ENCODE results near the gene IER3.

Gene IER3

GRCh38 chr6:30749554-30750378 lies 5.4 kb upstream of the IER3 start:
- in situ Hi-C loops (cut with MboI; ENCODE audit: low sequenced_read_pairs): no loop called here

- in situ Hi-C loops (cut with MboI; ENCODE audit: low sequenced_read_pairs): no loop called here
These were observed 4.6 kb upstream of the IER3 start for GRCh38 chr6:30748851-30749540.

- in situ Hi-C loops (cut with MboI; ENCODE audit: low sequenced_read_pairs): no loop called here
These were observed 3.8 kb upstream of the IER3 start for GRCh38 chr6:30747902-30748769.

- in situ Hi-C loops (cut with MboI; ENCODE audit: low sequenced_read_pairs): no loop called here
These were observed 2.9 kb upstream of the IER3 start for GRCh38 chr6:30747300-30747687.

GRCh38 chr6:30743099-30744053 lies 971 bp downstream of the IER3 start:
- in situ Hi-C loops (cut with MboI; ENCODE audit: low sequenced_read_pairs): no loop called here

GRCh38 chr6:30742316-30743098 lies 1.8 kb downstream of the IER3 start, which contains the start of gene FLOT1:
TSS of gene FLOT1 (minus strand) at chr6:30742687. CDS start at chr6:30742189, 498 bp downstream.
- in situ Hi-C loops (cut with MboI; ENCODE audit: low sequenced_read_pairs): no loop called here

GRCh38 chr6:30741789-30742315 lies 2.5 kb downstream of the IER3 start:
- in situ Hi-C loops (cut with MboI; ENCODE audit: low sequenced_read_pairs): no loop called here

GRCh38 chr6:30741063-30741779 lies 3.1 kb downstream of the IER3 start:
- in situ Hi-C loops (cut with MboI; ENCODE audit: low sequenced_read_pairs): no loop called here

- in situ Hi-C loops (cut with MboI; ENCODE audit: low sequenced_read_pairs): no loop called here
These were observed 3.8 kb downstream of the IER3 start for GRCh38 chr6:30740540-30740870.

- in situ Hi-C loops (cut with MboI; ENCODE audit: low sequenced_read_pairs): no loop called here
These were observed 5.8 kb downstream of the IER3 start for GRCh38 chr6:30738532-30738931.

- in situ Hi-C loops (cut with MboI; ENCODE audit: low sequenced_read_pairs): no loop called here
These were observed 8.6 kb downstream of the IER3 start for GRCh38 chr6:30735668-30736314.

- in situ Hi-C loops (cut with MboI; ENCODE audit: low sequenced_read_pairs): no loop called here
These were observed 12.0 kb downstream of the IER3 start for GRCh38 chr6:30732237-30732943.

- in situ Hi-C loops (cut with MboI; ENCODE audit: low sequenced_read_pairs): no loop called here
These were observed 13.5 kb downstream of the IER3 start for GRCh38 chr6:30730601-30731435.

GRCh38 chr6:30727920-30728553 lies 16.3 kb downstream of the IER3 start:
- in situ Hi-C loops (cut with MboI; ENCODE audit: low sequenced_read_pairs): no loop called here

- in situ Hi-C loops (cut with MboI; ENCODE audit: low sequenced_read_pairs): no loop called here
These were observed 17.6 kb downstream of the IER3 start for GRCh38 chr6:30726506-30727413.

Data from HL-60/S4 treated with retinoic acid at 250 ng/mL for 4 days and 3 days (cell line).